ENCODE results near the gene PLD4.
A peak's percentile ranks its signal among the peaks of the same experiment; 100 is the strongest.

DNA sequence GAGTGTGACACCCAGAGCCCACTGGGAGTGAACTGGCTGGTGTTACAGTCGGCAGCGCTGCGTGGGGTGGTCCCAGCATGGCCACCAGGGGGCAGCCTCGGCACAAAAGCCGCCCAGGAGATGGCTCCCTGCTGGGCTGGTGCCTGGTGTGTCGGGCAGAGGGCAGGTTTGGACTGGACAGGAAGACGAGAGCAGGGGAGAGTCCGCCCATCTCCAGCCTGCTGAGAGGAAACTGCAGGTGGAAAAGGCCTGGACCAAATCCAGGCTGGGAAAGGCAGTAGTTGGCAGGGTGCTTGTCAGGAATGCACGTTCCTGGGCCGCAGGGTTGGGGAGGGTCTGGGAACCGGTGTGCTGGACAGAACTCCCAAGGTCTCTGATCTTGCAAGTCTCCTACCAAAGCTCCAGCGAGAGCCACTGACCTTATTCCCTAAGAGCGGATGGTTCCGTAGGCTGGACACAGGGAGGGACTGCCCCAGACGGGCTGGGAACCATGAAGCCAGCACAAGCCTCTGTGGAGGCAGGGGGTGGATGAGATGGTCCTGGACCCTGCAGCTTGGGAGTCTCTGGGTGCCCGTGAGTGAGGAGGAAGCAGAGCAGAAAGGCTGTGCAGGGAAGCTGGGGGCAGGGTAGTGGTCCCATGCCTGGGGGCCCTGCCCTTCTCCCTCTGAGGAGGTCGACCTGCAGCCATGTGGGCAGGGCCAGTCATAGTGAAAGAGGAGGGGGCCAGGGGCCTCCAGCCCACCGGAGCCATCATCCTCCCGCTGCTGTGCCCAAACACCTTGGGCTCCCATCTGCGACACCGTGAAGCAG, 51.7 kb downstream of the PLD4 start:
- TF ChIP-seq YY1 (IDR thresholded peaks at IDR 0.05; ENCODE audit: low read depth), result peak; percentile 55
- peak; percentile 34 for TF ChIP-seq REST (IDR thresholded peaks at IDR 0.05; ENCODE audit: low read depth)
- TF ChIP-seq ZBTB7A (IDR thresholded peaks at IDR 0.05; ENCODE audit: low read depth), result peak; percentile 80; the same call in 1 of the 2 replicates
- peak; percentile 90 for TF ChIP-seq RAD21 (IDR thresholded peaks at IDR 0.05; ENCODE audit: low read depth)
- 0 out of 2 replicates have a peak, but pooled peaks have one; percentile 10 for TF ChIP-seq EGR1 (IDR thresholded peaks at IDR 0.05)
- peak; percentile 84 for TF ChIP-seq EP300 (IDR thresholded peaks at IDR 0.05; ENCODE audit: borderline replicate concordance)
- no peak for TF ChIP-seq TAF1 (IDR thresholded peaks at IDR 0.05; ENCODE audit: low read depth)
- peak; percentile 66 for TF ChIP-seq MAX (IDR thresholded peaks at IDR 0.05)

Data from Ishikawa (cell line).